ENCODE measurements around the gene SFXN4. TPM values are rescaled to one million over a fixed set of nuclear protein-coding genes. Genes with fewer than 3 reads are reported as not detected.

Gene SFXN4
- total RNA-seq, 4 donors from 2014 or later, result 22.8 to 35.5 (median 26.2) TPM

- Histone ChIP-seq H3K4me1 (peaks cover 0 to 8% (median 0%) of the 10 kb centered on the region in 4 donors), H3K27ac (peak overlapping the region; percentile 19 to 63 (median 54)), H3K27me3 (no peaks in the 10 kb centered on the region), H3K4me3 (peak overlapping the region; percentile 9 to 40 (median 29)), H3K9me3 (no peaks in the 10 kb centered on the region), H3K36me3 (peaks cover 0 to 58% (median 0%) of the 10 kb centered on the region in 3 donors)
- peak in 1 of 3 donors; percentile 23 for DNase-seq
- TF ChIP-seq CTCF (IDR thresholded peaks at IDR 0.05), result no peak
Observed at GRCh38 chr10:119131512-119132240, 33.8 kb downstream of the SFXN4 start.

- H3K27me3 ChIP-seq, result no peaks in the 10 kb centered on the region
- TF ChIP-seq POLR2A (IDR thresholded peaks at IDR 0.05) (no peak), CTCF (IDR thresholded peaks at IDR 0.05) (no peak)
- H3K9me3 ChIP-seq, result no peaks in the 10 kb centered on the region
- H3K4me3 ChIP-seq, result no peak overlapping the region
- peaks cover 0 to 72% (median 0%) of the 10 kb centered on the region in 3 donors for H3K36me3 ChIP-seq
- H3K27ac ChIP-seq, result no peak overlapping the region
- no peak for DNase-seq
- H3K4me1 ChIP-seq, result peaks cover 0 to 8% (median 0%) of the 10 kb centered on the region in 4 donors
Observed at GRCh38 chr10:119129721-119130120, 35.8 kb downstream of the SFXN4 start.

GRCh38 chr10:119125942-119126341 lies 39.6 kb downstream of the SFXN4 start:
- DNase-seq, result no peak
- Histone ChIP-seq H3K4me3 (no peak overlapping the region), H3K4me1 (peaks cover 0 to 1% (median 0%) of the 10 kb centered on the region in 4 donors), H3K9me3 (no peaks in the 10 kb centered on the region), H3K36me3 (peaks cover 0 to 92% (median 0%) of the 10 kb centered on the region in 3 donors), H3K27me3 (no peaks in the 10 kb centered on the region), H3K27ac (no peak overlapping the region)
- no peak for TF ChIP-seq POLR2A (IDR thresholded peaks at IDR 0.05)
- no peak for TF ChIP-seq CTCF (IDR thresholded peaks at IDR 0.05)

GRCh38 chr10:119120875-119121274 lies 44.6 kb downstream of the SFXN4 start:
- H3K27ac ChIP-seq, result no peak overlapping the region
- H3K9me3 ChIP-seq, result no peaks in the 10 kb centered on the region
- no peaks in the 10 kb centered on the region for H3K27me3 ChIP-seq
- H3K36me3 ChIP-seq, result peaks cover 0 to 92% (median 0%) of the 10 kb centered on the region in 3 donors
- no peak for TF ChIP-seq CTCF (IDR thresholded peaks at IDR 0.05)
- no peak for TF ChIP-seq POLR2A (IDR thresholded peaks at IDR 0.05)
- H3K4me1 ChIP-seq, result no peaks in the 10 kb centered on the region
- DNase-seq, result no peak
- H3K4me3 ChIP-seq, result no peak overlapping the region

- H3K27me3 ChIP-seq, result no peaks in the 10 kb centered on the region
- H3K36me3 ChIP-seq, result peaks cover 0 to 87% (median 0%) of the 10 kb centered on the region in 3 donors
- no peaks in the 10 kb centered on the region for H3K9me3 ChIP-seq
- DNase-seq, result no peak
- H3K4me1 ChIP-seq, result no peaks in the 10 kb centered on the region
- no peak overlapping the region for H3K4me3 ChIP-seq
- TF ChIP-seq POLR2A (IDR thresholded peaks at IDR 0.05) (no peak), CTCF (IDR thresholded peaks at IDR 0.05) (no peak)
- peak overlapping the region in 1 of 4 donors; percentile 21 for H3K27ac ChIP-seq
Observed at GRCh38 chr10:119120413-119120867, 45.1 kb downstream of the SFXN4 start.
